ENCODE measurements around the gene CMTM1. TPM values are rescaled to one million over a fixed set of nuclear protein-coding genes. Genes with fewer than 3 reads are reported as not detected.

Gene CMTM1
- total and polyA plus RNA-seq, 2 donors from 2014 or later: 4.6 TPM; not detected in 1

GRCh38 chr16:66517586-66518263 is 48.5 kb upstream of the CMTM1 start:
- H3K9me3 ChIP-seq (ENCODE audit: control insufficient read depth in 2 of 3, insufficient read depth in 1 of 3, low read length in 3 of 3): no peaks in the 10 kb centered on the region
- no peak for TF ChIP-seq CTCF (IDR thresholded peaks at IDR 0.05; ENCODE audit: borderline replicate concordance, extremely low read depth, insufficient read depth)
- no peak for FAIRE-seq
- H3K27ac ChIP-seq (ENCODE audit: low read depth in 2 of 2, low read length in 2 of 2): peak overlapping the region; percentile 96 to 98
- DNase-seq: no peak
- H3K27me3 ChIP-seq (ENCODE audit: control insufficient read depth, insufficient read depth, low read length): no peaks in the 10 kb centered on the region
- peaks cover 6 to 40% (median 34%) of the 10 kb centered on the region in 3 donors for H3K4me1 ChIP-seq (ENCODE audit: control insufficient read depth in 2 of 3, insufficient read depth in 2 of 3, low read depth in 1 of 3, low read length in 3 of 3)
- peak overlapping the region in 1 of 3 donors; percentile 87 for H3K9ac ChIP-seq (ENCODE audit: low read length in 3 of 3)
- peaks cover 2 to 16% (median 3%) of the 10 kb centered on the region in 3 donors for H3K36me3 ChIP-seq (ENCODE audit: control insufficient read depth in 2 of 3, insufficient read depth in 3 of 3, low read length in 3 of 3)
- peak overlapping the region in 1 of 3 donors; percentile 27 for H3K4me3 ChIP-seq (ENCODE audit: low read length in 3 of 3)
- intact Hi-C loops (cut with DNase I): no loop called here

- Histone ChIP-seq H3K4me3 (ENCODE audit: low read length in 3 of 3) (no peak overlapping the region), H3K27me3 (ENCODE audit: control insufficient read depth, insufficient read depth, low read length) (no peaks in the 10 kb centered on the region), H3K27ac (ENCODE audit: low read depth in 2 of 2, low read length in 2 of 2) (peak overlapping the region in 1 of 2 donors; percentile 84), H3K4me1 (ENCODE audit: control insufficient read depth in 2 of 3, insufficient read depth in 2 of 3, low read depth in 1 of 3, low read length in 3 of 3) (peaks cover 6 to 39% (median 27%) of the 10 kb centered on the region in 3 donors), H3K36me3 (ENCODE audit: control insufficient read depth in 2 of 3, insufficient read depth in 3 of 3, low read length in 3 of 3) (peaks cover 0 to 16% (median 2%) of the 10 kb centered on the region in 3 donors), H3K9ac (ENCODE audit: low read length in 3 of 3) (no peak overlapping the region), H3K9me3 (ENCODE audit: control insufficient read depth in 2 of 3, insufficient read depth in 1 of 3, low read length in 3 of 3) (no peaks in the 10 kb centered on the region)
- intact Hi-C loops (cut with DNase I): no loop called here
- TF ChIP-seq CTCF (IDR thresholded peaks at IDR 0.05; ENCODE audit: borderline replicate concordance, extremely low read depth, insufficient read depth): no peak
- no peak for FAIRE-seq
- DNase-seq: no peak
Observed at GRCh38 chr16:66519482-66520373, 46.5 kb upstream of the CMTM1 start.

GRCh38 chr16:66520406-66521170 is 45.7 kb upstream of the CMTM1 start:
- Histone ChIP-seq H3K4me1 (ENCODE audit: control insufficient read depth in 2 of 3, insufficient read depth in 2 of 3, low read depth in 1 of 3, low read length in 3 of 3) (peaks cover 6 to 35% (median 27%) of the 10 kb centered on the region in 3 donors), H3K9me3 (ENCODE audit: control insufficient read depth in 2 of 3, insufficient read depth in 1 of 3, low read length in 3 of 3) (no peaks in the 10 kb centered on the region), H3K4me3 (ENCODE audit: low read length in 3 of 3) (no peak overlapping the region), H3K9ac (ENCODE audit: low read length in 3 of 3) (no peak overlapping the region), H3K27me3 (ENCODE audit: control insufficient read depth, insufficient read depth, low read length) (no peaks in the 10 kb centered on the region), H3K27ac (ENCODE audit: low read depth in 2 of 2, low read length in 2 of 2) (peak overlapping the region in 1 of 2 donors; percentile 84), H3K36me3 (ENCODE audit: control insufficient read depth in 2 of 3, insufficient read depth in 3 of 3, low read length in 3 of 3) (peaks cover 0 to 16% (median 2%) of the 10 kb centered on the region in 3 donors)
- intact Hi-C loops (cut with DNase I): no loop called here
- TF ChIP-seq CTCF (IDR thresholded peaks at IDR 0.05; ENCODE audit: borderline replicate concordance, extremely low read depth, insufficient read depth): no peak
- no peak for DNase-seq
- FAIRE-seq: no peak

Data from kidney (tissue), 14 donors.